Measurements from ENCODE around the gene SLC35F5.
"Not testable (repeated sequence)": the region's sequence is repeated elsewhere in the genome, so short reads cannot be mapped to it uniquely, and the experiment has no call there.

Gene SLC35F5

GRCh38 chr2:113756355-113757137 lies at the start of gene SLC35F5:
Gene SLC35F5, minus strand, starts transcription at chr2:113756642. Its CDS starts 233 bp downstream, at chr2:113756409.
- Mint-ChIP-seq H3K4me1 (ENCODE audit: low read depth) (peaks cover 29% of the 10 kb centered on the region), H3K36me3 (ENCODE audit: low read depth) (peaks cover 12% of the 10 kb centered on the region), H3K27me3 (no peaks in the 10 kb centered on the region), H3K9me3 (no peaks in the 10 kb centered on the region), H3K27ac (peak within 1 kb of the TSS; percentile 97), H3K4me3 (peak within 1 kb of the TSS; percentile 88)

GRCh38 chr2:113799375-113799774 lies 42.9 kb upstream of the SLC35F5 start:
- H3K27ac Mint-ChIP-seq: no peak overlapping the region
- H3K4me1 Mint-ChIP-seq (ENCODE audit: low read depth): peaks cover 4% of the 10 kb centered on the region
- H3K9me3 Mint-ChIP-seq: no peaks in the 10 kb centered on the region
- H3K27me3 Mint-ChIP-seq: peaks cover 4% of the 10 kb centered on the region
- H3K36me3 Mint-ChIP-seq (ENCODE audit: low read depth): no peaks in the 10 kb centered on the region
- no peak overlapping the region for H3K4me3 Mint-ChIP-seq

GRCh38 chr2:113797237-113797636 lies 40.8 kb upstream of the SLC35F5 start:
- peaks cover 11% of the 10 kb centered on the region for H3K4me1 Mint-ChIP-seq (ENCODE audit: low read depth)
- no peak overlapping the region for H3K27ac Mint-ChIP-seq
- H3K9me3 Mint-ChIP-seq: no peaks in the 10 kb centered on the region
- H3K4me3 Mint-ChIP-seq: no peak overlapping the region
- peaks cover 4% of the 10 kb centered on the region for H3K27me3 Mint-ChIP-seq
- no peaks in the 10 kb centered on the region for H3K36me3 Mint-ChIP-seq (ENCODE audit: low read depth)

- Mint-ChIP-seq H3K27ac (no peak overlapping the region), H3K27me3 (peaks cover 4% of the 10 kb centered on the region), H3K4me1 (ENCODE audit: low read depth) (peaks cover 16% of the 10 kb centered on the region), H3K4me3 (no peak overlapping the region), H3K9me3 (no peaks in the 10 kb centered on the region), H3K36me3 (ENCODE audit: low read depth) (no peaks in the 10 kb centered on the region)
Measured at GRCh38 chr2:113796592-113797175, 40.2 kb upstream of the SLC35F5 start.

- Mint-ChIP-seq H3K27me3 (peaks cover 4% of the 10 kb centered on the region), H3K4me3 (no peak overlapping the region), H3K36me3 (ENCODE audit: low read depth) (no peaks in the 10 kb centered on the region), H3K27ac (no peak overlapping the region), H3K4me1 (ENCODE audit: low read depth) (peaks cover 28% of the 10 kb centered on the region), H3K9me3 (no peaks in the 10 kb centered on the region)
Measured at GRCh38 chr2:113795405-113795920, 39.0 kb upstream of the SLC35F5 start.

- Mint-ChIP-seq H3K27me3 (peaks cover 4% of the 10 kb centered on the region), H3K9me3 (no peaks in the 10 kb centered on the region), H3K27ac (peak overlapping the region; percentile 93), H3K4me3 (peak overlapping the region; percentile 50), H3K36me3 (ENCODE audit: low read depth) (no peaks in the 10 kb centered on the region), H3K4me1 (ENCODE audit: low read depth) (peaks cover 24% of the 10 kb centered on the region)
Measured at GRCh38 chr2:113791697-113792590, 35.5 kb upstream of the SLC35F5 start.

- Mint-ChIP-seq H3K27me3 (no peaks in the 10 kb centered on the region), H3K4me1 (ENCODE audit: low read depth) (no peaks in the 10 kb centered on the region), H3K36me3 (ENCODE audit: low read depth) (no peaks in the 10 kb centered on the region), H3K27ac (no peak overlapping the region), H3K4me3 (no peak overlapping the region), H3K9me3 (no peaks in the 10 kb centered on the region)
Measured at GRCh38 chr2:113784823-113785744, 28.6 kb upstream of the SLC35F5 start.

GRCh38 chr2:113780472-113780871 lies 24.0 kb upstream of the SLC35F5 start:
- Mint-ChIP-seq H3K27ac (no peak overlapping the region), H3K9me3 (no peaks in the 10 kb centered on the region), H3K4me1 (ENCODE audit: low read depth) (no peaks in the 10 kb centered on the region), H3K36me3 (ENCODE audit: low read depth) (no peaks in the 10 kb centered on the region), H3K27me3 (no peaks in the 10 kb centered on the region), H3K4me3 (no peak overlapping the region)

- no peaks in the 10 kb centered on the region for H3K27me3 Mint-ChIP-seq
- no peak overlapping the region for H3K27ac Mint-ChIP-seq
- H3K9me3 Mint-ChIP-seq: no peaks in the 10 kb centered on the region
Measured at GRCh38 chr2:113777371-113777770, 20.9 kb upstream of the SLC35F5 start.

GRCh38 chr2:113776949-113777348 lies 20.5 kb upstream of the SLC35F5 start:
- H3K4me1 Mint-ChIP-seq (ENCODE audit: low read depth): no peaks in the 10 kb centered on the region
- H3K9me3 Mint-ChIP-seq: no peaks in the 10 kb centered on the region
- H3K36me3 Mint-ChIP-seq (ENCODE audit: low read depth): no peaks in the 10 kb centered on the region
- no peaks in the 10 kb centered on the region for H3K27me3 Mint-ChIP-seq
- no peak overlapping the region for H3K27ac Mint-ChIP-seq
- no peak overlapping the region for H3K4me3 Mint-ChIP-seq

More at GRCh38 chr2:113777371-113777770, 20.9 kb upstream of the SLC35F5 start:
- Mint-ChIP-seq H3K4me1 (ENCODE audit: low read depth) (no peaks in the 10 kb centered on the region), H3K4me3 (no peak overlapping the region), H3K36me3 (ENCODE audit: low read depth) (no peaks in the 10 kb centered on the region)

- H3K27me3 Mint-ChIP-seq; H3K4me3 Mint-ChIP-seq; H3K27ac Mint-ChIP-seq; H3K4me1 Mint-ChIP-seq (ENCODE audit: low read depth); H3K9me3 Mint-ChIP-seq; H3K36me3 Mint-ChIP-seq (ENCODE audit: low read depth): not testable (repeated sequence)
Measured at GRCh38 chr2:113774616-113775015, 18.2 kb upstream of the SLC35F5 start.

GRCh38 chr2:113770929-113771328 lies 14.5 kb upstream of the SLC35F5 start:
- Mint-ChIP-seq H3K27me3 (no peaks in the 10 kb centered on the region), H3K4me1 (ENCODE audit: low read depth) (no peaks in the 10 kb centered on the region), H3K4me3 (no peak overlapping the region), H3K9me3 (no peaks in the 10 kb centered on the region), H3K36me3 (ENCODE audit: low read depth) (no peaks in the 10 kb centered on the region), H3K27ac (no peak overlapping the region)

- no peaks in the 10 kb centered on the region for H3K36me3 Mint-ChIP-seq (ENCODE audit: low read depth)
- H3K4me1 Mint-ChIP-seq (ENCODE audit: low read depth): no peaks in the 10 kb centered on the region
- no peak overlapping the region for H3K27ac Mint-ChIP-seq
- no peak overlapping the region for H3K4me3 Mint-ChIP-seq
- no peaks in the 10 kb centered on the region for H3K27me3 Mint-ChIP-seq
- H3K9me3 Mint-ChIP-seq: peaks cover 5% of the 10 kb centered on the region
Measured at GRCh38 chr2:113769555-113769954, 13.1 kb upstream of the SLC35F5 start.

- no peak overlapping the region for H3K27ac Mint-ChIP-seq
- no peaks in the 10 kb centered on the region for H3K36me3 Mint-ChIP-seq (ENCODE audit: low read depth)
- peaks cover 5% of the 10 kb centered on the region for H3K9me3 Mint-ChIP-seq
- H3K4me3 Mint-ChIP-seq: no peak overlapping the region
- H3K4me1 Mint-ChIP-seq (ENCODE audit: low read depth): no peaks in the 10 kb centered on the region
- no peaks in the 10 kb centered on the region for H3K27me3 Mint-ChIP-seq
Measured at GRCh38 chr2:113768770-113769169, 12.3 kb upstream of the SLC35F5 start.

All from stimulated activated naive CD8-positive, alpha-beta T cell treated with anti-CD3 and anti-CD28 coated beads, Interleukin-15, Interleukin-2, amounts not matched to agents 100 ng/mL and 50 ng/mL, for 24 hours (primary cell).